ENCODE data around the gene USP11.

The USP11 gene

DNA sequence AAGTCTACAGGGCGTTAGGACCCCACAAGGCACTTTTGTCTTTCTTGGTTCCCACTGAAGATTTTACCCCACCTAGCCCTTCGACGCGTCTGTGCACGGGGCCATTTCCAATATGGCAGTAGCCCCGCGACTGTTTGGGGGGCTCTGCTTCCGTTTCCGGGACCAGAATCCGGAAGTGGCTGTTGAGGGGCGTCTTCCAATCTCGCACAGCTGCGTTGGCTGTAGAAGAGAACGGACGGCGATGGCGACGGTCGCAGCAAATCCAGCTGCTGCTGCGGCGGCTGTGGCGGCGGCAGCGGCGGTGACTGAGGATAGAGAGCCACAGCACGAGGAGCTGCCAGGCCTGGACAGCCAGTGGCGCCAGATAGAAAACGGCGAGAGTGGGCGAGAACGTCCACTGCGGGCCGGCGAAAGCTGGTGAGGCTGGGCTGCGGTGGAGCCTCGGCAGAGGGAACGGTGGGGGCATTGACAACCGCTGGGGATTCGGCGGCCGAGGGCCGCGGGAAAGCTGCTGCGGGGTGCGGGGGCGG, at the start of gene USP11:
Gene USP11 (plus strand): TSS at position 207 of the 530 bp plus-strand sequence. CDS start 35 bp downstream, at position 242.
- DNase-seq = peak; percentile 55

DNA sequence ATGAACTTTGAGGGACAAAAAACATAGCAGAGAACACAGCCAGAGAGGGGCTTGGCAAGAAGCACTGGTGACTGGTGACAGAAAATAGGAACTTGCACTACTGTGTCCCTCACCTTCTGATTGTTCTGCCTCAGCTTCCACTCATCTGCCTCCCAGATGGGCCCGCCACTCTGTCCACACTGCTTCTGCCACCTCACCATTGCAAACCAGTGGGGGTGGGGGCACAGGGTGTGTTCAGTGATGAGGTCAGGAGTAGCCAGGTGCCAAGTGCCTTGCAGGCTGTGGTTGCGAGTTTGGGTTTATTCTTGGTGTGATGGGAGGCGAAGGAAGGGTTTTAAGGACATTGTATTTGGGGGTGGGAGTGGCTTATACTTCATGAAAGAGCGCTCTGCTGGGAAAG, 48.3 kb upstream of the USP11 start:
- no peak for DNase-seq

DNA sequence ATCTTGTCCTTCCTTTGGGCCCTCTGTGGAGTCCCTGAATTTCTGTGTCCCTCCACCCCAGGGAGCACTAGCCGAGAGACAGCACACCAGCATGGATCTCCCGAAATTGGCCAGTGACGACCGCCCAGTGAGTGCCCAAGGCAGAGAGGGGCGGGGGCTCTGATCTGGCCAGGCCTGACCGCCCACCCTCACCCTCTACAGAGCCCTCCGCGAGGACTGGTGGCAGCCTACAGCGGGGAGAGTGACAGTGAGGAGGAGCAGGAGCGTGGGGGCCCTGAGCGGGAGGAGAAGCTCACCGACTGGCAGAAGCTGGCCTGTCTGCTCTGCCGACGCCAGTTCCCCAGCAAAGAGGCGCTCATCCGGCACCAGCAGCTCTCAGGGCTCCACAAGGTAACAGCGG, 47.6 kb upstream of the USP11 start:
- no peak for DNase-seq

DNA sequence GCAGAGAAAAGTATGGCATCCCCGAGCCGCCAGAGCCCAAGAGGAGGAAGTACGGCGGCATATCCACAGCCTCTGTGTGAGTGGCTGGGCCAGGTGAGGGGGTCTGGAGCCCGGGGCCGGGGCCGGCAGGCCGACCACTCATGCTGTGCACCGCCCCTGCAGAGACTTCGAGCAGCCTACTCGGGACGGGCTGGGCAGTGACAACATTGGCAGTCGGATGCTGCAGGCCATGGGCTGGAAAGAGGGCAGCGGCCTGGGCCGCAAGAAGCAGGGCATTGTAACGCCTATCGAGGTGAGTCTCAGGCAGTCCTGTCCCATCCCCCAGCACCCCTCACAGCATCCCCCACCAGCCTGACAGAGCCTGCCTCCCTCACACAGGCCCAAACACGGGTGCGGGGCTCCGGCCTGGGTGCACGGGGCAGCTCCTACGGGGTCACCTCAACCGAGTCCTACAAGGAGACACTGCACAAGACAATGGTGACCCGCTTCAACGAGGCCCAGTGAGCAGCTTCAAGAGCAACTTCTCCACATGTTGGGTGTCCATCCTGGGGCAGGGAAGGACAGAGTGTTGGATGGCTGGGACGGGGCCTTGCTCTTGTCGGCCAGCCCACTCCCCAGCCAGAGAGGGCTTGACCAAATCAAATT, 46.6 kb upstream of the USP11 start:
- DNase-seq = no peak

DNA sequence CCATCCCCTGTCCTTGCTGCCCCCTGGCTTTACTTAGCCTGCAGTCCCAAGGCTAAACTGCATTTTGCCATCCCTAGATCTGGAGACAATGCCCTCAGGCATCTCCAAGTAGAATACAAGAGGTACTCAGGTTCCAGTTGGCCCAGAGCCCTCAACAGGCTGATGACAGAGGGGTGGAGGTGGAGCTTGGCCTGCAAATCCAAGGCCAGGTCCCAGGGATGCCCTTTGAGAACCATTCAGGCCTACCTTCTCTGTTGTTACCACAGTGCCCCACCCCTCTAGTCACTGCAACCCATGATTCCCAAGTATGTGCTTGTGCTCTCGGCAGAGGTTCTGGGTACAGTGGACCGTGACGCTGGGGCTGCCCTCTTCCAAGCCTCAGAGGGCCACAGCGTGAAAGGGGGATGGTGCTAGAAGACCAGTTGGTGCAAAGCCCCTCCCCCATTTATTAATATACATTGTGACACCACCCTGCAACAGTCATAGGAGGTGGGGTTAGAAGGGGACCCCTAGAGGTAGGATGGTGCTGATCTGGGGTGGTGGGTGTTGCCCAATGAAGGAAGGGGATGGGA, 45.6 kb upstream of the USP11 start:
- no peak for DNase-seq

DNA sequence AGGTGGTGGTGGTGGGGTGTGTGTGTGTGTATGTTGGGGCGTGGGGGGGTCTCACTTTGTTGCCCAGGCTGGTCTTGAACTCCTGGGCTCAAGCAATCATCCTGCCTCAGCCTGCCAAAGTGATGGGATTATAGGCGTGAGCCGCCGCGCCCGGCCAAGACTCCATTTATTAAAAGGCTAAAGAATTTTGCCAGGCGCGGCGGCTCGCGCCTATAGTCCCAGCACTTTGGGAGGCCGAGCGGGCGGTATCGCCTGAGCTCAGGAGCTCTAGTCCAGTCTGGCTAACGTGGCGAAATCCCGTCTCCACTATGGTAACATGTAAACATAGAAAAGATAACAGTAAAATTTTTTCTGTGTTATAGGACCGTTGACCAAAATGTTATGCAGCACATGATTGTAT, 42.9 kb upstream of the USP11 start:
- DNase-seq = no peak

DNA sequence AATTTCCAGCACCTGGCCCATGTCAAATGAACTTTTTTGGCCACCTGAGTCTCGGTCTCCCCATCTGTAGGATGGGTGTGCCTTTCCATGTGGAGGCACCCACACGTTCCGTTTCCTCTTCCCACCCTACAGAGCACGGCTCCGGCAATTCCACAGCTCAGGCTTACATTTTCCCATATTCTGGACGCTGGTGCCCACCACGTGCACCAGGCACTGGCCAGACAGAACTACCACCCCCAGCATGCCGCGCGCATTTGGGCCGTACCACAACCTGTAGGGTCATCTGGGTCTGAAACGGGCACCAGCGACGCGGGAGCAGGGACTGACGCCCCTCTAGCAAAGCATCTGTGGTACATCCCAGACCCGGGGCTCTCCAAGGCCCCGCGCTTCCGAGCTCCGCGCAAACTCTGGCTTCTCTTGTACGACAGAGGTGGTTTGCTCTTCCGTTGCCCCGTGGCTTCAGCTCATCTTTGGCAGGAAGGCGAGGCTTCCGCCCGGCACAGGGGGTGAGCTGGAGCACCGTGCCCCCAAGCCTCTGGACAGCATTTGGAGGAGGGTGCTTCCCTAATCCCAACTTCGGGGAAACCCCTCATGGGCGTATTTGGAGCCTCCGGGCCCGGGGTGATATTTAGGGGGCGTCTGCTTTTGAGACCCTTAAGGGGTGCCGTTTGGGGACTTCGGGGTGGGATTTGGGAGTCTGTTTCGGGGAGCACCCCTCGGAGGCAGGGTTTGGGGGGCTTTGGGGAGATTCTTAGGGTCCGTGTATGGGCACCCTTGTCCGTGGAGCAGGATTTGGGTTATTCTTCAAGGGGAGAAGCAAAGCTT, 42.2 kb upstream of the USP11 start:
- DNase-seq = peak; percentile 85

DNA sequence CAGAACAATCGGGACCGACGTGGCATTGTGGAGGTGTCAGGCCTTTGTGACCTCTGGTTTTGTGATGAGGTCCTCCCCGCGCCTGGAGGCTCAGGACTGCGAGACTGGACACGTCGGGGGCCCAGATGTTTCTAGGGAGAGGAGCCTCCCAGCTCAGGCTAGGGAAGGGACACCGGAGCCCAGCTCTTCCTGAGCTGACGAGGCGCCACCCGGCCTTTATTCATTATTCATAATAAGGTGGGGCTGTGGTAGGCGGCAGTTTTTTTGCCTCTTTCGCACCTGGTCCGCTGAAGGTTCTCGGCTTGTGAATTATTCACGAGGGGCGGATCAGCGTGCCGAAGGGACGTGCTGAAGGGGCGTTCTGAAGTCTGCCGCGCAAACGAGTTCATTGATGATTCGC, 41.5 kb upstream of the USP11 start:
- peak; percentile 67 for DNase-seq

DNA sequence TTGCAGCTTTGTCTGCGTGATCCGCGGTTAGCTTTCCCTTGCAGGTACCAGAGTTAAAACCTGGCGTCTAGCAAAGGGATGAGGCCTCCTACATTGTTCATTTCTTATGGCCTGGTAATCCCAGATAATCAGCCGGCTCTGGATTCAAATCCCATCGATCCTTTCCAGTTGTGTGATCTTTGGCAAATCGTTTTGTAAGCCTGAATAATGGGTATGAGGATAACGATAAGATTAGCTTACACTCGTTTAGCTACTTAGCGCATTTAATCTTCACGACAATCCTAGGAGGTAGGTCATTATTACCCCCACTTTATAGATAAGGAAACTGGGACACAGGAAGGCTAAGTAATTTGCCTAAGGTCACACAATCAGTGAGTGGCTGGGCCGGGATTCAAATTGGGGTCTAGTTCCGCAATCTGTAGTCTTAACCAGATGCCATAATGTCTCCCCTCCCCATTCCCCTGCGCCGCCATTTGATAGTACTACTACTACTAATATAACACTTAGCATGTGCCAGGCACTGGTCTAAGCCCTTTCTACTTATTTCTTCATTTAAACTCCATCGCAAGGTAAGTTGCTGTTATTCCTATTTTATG, 40.9 kb upstream of the USP11 start:
- no peak for DNase-seq

DNA sequence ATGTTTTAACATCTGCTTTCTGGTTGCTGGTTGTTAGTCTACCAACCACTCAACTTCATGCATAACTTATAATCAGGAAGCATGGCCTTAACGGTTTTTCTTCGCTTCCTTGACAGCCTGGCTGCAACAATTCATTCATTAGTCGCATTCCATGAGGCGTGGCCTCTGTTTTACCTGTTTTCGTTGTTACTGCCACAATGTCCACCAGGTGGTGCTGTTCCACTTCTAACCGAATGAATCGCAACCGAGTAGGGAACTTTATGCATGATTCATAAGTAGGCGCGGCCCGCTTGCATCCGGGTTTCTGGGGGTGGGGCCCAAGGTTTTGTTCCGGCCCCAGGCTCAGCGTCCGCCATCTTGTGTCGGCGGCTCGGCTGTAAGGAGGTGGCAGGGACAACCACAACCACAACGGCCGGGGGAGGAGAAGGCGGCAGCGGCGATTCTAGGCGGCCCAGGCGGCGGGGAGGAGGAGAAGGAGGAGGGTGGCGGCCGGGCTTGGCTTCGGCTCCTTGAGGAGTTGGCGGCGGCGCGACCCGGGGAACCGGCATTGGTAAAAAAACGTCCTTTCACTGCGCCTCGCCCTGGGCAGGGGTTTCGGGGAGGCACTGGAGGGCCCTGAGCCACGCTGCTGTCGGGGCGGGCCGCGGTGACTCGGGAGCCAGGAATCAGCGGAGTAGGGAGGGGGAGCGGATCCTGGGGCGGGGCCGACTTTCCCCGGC, 39.2 kb upstream of the USP11 start, which contains the start of gene UBA1:
Gene UBA1 (plus strand): TSS at position 355 of the 719 bp plus-strand sequence. CDS start 4,974 bp downstream, outside the sequence.
- peak; percentile 98 for DNase-seq

DNA sequence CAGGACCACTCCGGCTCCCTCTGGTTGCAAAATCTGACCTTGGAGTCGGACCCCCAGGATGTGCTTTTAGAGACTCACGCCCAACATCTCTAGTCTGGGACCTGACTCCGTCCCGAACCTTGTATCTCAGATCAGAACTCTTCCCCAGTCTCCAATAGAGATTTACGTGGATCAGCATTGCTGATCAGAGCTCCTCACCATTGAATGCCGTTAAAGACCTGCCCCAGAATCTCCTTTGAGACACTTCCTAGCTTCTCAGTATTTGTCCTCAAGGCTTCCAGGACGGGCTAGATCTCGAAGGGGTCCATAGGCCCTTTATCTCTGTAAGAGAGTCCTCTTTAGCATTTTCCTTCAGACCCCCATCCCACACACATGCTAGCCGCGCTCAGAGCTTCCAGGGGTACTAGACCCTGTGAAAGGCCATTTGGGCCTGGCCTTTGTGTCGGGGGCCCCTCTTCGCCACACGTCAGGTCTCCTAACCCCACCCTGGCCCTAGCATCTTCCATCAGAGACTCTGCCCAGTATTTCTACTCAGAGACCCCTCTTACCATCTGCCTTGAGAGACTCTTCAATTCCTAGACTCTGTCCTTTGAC, 38.5 kb upstream of the USP11 start:
- no peak for DNase-seq

DNA sequence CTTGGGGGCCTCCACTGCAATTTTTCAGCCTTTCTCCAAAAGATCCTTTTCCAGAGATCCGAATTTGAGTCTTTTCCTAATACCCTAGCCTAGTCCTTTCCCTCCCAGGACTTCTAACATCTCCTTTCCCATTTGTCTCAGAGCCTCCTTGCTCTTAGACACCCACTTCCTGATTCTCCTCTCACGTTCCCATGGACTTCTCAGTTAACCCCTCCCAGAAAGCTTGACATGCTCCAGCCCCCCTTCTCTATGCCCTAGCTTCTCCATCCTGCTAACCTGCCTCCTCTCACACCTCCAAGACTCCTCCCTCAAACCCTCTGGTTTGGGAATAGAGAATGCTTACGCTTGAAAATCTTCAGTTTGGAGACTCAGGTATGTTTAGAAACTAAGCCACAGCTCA, 36.7 kb upstream of the USP11 start:
- DNase-seq = no peak

DNA sequence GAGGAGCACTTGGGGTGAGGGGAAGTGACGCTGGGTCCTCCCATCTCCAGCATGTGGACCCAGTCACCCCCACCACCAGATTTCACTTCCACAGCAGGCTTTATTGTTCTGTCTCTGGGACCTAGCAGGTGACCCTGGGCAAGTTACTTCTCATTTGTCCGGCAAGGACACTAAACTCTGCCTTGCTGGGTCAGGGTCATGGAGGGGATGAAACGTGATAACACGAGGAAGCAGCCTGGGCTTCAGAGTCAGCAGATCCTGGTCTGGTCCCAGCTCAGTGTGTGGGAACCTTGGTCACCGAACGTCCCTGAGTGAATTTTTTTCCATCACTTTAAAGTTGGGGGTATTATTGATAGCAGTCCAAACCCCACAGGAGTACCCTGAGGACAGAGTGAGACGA, 35.3 kb upstream of the USP11 start:
- DNase-seq = no peak

DNA sequence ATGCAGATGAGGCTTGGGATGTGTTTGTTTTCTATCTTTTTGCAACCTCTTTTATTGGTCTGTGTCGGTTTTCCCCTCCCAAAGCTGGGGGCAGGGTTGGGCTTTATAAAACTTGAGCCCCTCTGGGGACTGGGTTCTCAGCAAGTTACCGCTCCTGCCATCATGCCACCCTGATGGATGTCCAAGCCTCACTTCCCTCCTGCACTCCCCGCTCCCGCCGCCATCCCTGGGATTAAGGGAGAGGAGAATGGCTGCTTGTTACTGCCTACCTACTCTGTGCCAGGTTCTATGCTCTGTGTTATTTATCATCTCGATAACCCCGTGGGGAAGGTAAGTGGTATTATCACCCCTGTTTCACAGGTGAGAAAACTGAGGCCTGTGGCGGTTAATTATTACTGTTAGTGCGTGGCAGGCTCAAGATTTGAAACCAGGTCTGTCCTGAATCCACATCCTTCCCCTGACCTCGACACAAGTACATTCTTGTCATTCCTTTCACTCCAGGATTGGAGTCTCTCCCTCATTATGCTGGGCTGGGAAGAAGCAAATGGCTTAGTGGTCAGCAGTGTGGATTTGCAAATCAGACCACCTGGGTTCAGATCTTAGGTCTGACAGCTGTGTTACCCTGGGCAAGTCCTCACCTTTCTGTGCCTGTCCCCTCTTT, 34.7 kb upstream of the USP11 start:
- no peak for DNase-seq

DNA sequence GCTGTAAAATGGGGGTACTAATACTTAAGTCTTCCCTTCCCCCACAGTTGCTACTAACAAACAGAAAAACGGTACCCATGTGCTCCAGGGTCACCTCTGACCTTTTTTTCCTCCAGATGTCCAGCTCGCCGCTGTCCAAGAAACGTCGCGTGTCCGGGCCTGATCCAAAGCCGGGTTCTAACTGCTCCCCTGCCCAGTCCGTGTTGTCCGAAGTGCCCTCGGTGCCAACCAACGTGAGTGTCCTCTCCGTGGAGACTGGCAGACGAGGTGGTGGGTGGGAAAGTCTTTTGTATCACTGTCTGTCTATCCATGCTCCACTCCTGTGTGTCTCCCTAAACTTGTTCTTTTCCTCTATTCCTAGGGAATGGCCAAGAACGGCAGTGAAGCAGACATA, 34.1 kb upstream of the USP11 start:
- DNase-seq = no peak

DNA sequence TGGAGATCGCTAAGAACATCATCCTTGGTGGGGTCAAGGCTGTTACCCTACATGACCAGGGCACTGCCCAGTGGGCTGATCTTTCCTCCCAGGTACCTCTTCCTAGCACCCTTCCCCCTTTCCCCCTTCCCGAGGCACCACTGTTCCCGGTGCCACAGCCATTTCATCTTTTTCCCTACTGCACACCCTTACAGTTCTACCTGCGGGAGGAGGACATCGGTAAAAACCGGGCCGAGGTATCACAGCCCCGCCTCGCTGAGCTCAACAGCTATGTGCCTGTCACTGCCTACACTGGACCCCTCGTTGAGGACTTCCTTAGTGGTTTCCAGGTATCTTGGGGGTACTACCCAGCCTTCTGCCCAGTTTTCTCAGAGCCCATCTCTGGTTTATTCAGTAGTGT, 33.5 kb upstream of the USP11 start:
- no peak for DNase-seq

DNA sequence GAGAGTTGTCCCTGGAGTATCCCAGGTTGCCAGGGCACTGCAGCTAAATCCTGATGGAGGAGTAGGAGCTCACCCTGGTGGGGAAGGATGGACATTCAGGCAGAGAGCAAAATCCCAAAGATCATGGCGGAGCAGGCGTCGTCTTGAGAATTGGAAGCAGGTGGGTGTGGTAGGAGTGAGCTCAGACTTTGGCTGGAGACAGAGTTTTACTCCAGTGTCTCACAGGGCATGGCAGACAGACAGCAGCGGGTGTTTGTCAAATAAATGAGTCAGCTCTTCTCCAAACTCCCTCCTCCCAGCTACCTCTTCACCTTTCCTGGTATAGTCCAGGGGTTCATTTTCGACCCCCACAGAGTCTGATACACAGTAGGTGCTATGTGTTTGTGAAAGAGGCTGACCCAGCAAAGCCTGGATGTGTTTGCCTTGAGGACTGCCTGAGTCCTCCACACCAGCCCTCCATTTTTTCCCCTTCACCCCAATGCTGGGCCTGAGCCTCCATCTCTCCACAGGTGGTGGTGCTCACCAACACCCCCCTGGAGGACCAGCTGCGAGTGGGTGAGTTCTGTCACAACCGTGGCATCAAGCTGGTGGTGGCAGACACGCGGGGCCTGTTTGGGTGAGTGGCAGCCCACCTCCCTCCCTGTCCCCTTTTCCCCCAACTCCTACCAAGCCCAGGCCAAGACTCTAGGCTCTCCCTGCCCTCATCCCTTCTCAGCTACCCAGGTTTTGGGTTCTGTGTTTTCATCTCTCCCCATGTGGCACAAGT, 32.2 kb upstream of the USP11 start:
- no peak for DNase-seq

DNA sequence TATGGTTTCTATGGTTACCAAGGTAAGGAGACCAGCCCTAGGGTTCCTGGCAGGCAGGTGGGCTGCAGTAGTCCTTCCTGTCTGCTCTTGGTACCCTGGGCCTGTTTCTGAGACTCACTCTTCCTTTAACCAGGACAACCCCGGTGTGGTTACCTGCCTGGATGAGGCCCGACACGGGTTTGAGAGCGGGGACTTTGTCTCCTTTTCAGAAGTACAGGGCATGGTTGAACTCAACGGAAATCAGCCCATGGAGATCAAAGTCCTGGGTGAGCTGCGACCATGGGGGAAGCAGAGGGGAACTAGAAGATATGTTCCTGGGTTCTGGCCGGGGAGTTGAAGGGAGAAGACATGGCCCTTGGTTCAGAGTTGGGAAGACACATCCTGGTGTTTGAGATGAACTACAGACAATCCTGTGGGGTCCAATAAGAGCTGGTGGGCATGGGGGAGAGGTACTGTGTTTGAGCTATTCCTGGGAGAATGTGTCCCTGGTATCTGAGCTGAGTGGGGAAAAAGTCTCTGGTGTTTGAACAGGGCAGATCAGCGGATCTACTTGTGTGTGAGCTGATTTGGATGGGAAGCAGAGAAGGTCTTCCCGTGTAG, 31.4 kb upstream of the USP11 start:
- DNase-seq = no peak

DNA sequence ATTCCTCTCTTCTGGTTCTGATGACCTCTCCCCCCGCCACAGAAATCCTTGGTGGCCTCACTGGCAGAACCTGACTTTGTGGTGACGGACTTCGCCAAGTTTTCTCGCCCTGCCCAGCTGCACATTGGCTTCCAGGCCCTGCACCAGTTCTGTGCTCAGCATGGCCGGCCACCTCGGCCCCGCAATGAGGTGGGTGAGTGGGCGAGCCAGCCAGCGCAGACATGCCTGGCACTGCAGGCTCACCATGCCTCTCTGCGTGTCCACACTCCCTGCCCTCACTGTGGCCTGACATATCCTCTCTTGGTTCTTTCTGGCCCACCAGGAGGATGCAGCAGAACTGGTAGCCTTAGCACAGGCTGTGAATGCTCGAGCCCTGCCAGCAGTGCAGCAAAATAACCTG, 30.5 kb upstream of the USP11 start:
- no peak for DNase-seq

DNA sequence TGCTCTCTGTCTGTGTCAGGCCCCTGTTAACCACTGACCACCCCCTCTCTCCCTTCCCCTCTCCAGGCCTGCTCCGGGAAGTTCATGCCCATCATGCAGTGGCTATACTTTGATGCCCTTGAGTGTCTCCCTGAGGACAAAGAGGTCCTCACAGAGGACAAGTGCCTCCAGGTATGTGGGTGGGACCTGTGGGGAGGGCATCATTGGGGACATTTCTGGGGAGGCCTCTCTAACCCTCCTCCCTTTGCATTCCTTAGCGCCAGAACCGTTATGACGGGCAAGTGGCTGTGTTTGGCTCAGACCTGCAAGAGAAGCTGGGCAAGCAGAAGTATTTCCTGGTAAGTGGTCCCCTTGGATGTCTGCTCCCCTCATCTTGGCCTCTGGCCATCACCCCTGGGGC, 29.9 kb upstream of the USP11 start:
- no peak for DNase-seq

DNA sequence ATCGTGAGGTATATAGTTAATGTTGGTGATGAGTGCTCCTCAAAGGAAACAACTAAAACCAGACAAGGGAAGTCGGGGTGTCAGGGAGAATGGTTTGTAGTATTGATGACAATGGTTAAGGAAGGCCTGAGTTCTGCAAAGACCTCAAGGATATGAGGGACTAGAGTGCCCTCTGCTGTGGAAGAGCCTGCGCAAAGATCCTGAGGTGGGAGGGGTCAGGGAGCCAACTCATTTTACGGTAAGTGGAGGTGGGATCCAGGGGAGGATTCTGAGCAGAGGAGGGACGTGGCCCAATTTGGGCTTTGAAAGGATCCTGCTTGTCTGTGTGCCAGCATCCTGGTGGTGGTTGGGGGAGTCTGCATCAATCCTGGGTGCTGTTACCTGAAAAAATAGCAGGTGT, 27.8 kb upstream of the USP11 start:
- DNase-seq = no peak

Measured in CD4-positive, alpha-beta T cell treated with Interleukin-17A for 4 hours (primary cell).